Measurements from ENCODE around the gene USP6.
"Not testable (repeated sequence)": the region's sequence is repeated elsewhere in the genome, so short reads cannot be mapped to it uniquely, and the experiment has no call there.

USP6 gene

GRCh38 chr17:5115673-5116651 lies at the start of gene USP6:
TSS of gene USP6 (plus strand) at chr17:5116032. CDS start at chr17:5130368, 14,336 bp downstream.
- no peak for DNase-seq

GRCh38 chr17:5068236-5068635 lies 47.6 kb upstream of the USP6 start:
- DNase-seq, result no peak

- no peak for DNase-seq
Observed at GRCh38 chr17:5069724-5070123, 46.1 kb upstream of the USP6 start.

DNA sequence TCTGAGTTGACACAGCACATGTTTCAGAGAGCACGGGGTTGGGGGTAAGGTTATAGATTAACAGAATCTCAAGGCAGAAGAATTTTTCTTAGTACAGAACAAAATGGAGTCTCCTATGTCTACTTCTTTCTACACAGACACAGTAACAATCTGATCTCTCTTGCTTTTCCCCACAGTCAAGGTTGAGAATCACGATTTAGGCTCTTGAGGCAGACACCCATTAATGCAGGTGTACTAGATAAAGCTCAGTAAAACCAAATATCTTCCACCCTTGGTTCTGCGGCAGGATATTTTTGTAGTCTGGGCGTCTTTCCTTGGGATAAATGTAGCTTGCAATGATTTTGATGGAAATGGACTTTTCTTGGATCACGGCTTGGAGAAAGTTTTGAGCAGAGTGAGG lies 40.4 kb upstream of the USP6 start:
- DNase-seq, result not testable (repeated sequence)

- not testable (repeated sequence) for DNase-seq
Observed at GRCh38 chr17:5077275-5077674, 38.6 kb upstream of the USP6 start.

GRCh38 chr17:5077781-5078105 lies 38.1 kb upstream of the USP6 start:
- no peak for DNase-seq

DNA sequence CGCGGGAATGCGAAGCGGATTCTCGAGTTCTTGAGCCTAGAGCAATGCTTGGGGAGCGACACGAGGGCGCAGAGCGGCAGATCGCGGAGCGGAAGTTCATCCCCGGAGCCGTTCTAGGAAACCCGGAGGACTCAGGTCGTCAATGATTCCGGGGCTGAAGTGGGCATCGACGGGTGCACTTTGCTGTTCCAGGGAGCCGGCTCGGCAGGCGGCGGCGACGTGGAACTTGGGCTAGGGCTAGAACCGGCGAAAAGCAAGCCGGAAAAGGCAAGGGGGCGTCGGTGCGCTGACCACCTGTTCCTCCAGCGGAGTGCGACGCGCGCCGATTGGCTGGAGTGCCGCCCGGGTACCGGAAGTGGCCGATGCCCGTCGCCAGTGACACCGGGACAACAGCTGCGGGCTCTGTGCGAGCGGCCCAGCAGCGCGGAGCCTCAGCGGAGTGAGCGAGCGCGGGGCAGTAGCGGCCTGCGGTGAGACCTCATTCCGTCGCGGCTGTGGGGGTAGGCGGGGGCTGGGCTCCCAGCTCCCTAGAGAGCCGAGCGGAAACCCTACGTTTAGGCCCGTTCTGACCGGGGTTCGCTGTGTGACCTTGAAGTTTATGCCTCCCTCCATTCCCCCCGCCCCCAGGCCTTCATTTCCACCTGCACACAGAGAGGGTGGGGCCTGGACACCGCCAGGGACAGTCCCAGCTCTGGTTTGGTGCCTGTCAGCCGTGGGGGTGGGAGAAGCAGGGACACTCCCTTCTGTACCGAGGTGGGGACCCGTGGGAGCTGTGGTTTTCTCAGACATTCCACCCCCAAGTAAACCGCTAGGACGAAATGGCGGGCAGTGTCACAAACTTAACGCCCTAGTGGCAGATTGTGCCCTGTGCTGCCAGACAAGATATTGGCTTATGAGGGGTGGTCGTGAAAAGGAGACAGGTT lies 37.5 kb upstream of the USP6 start, which contains the start of gene ZFP3:
Gene ZFP3, plus strand, starts transcription at position 362 of the 923 bp plus-strand sequence. CDS start 13,038 bp downstream, outside the sequence.
- peak; percentile 71 for DNase-seq

DNA sequence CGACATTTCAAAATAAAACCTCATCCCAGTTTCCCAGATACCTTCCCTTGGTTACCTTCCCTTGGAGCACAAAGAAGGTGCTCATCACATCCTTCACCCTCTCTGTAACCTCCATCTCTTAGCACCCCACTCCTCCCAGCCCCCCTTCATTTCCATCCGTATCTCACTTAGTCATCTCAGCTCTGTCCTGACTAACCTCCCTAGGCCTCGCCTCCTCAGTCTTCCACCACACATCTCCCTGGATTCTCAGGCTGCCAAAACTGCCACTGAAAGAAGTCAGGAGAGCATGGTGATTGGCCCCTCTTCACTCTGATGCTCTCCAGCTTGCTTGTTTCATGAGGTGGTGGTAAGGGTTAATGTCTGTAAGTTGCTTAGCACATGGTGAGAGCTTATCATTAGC lies 35.2 kb upstream of the USP6 start:
- DNase-seq, result no peak

DNA sequence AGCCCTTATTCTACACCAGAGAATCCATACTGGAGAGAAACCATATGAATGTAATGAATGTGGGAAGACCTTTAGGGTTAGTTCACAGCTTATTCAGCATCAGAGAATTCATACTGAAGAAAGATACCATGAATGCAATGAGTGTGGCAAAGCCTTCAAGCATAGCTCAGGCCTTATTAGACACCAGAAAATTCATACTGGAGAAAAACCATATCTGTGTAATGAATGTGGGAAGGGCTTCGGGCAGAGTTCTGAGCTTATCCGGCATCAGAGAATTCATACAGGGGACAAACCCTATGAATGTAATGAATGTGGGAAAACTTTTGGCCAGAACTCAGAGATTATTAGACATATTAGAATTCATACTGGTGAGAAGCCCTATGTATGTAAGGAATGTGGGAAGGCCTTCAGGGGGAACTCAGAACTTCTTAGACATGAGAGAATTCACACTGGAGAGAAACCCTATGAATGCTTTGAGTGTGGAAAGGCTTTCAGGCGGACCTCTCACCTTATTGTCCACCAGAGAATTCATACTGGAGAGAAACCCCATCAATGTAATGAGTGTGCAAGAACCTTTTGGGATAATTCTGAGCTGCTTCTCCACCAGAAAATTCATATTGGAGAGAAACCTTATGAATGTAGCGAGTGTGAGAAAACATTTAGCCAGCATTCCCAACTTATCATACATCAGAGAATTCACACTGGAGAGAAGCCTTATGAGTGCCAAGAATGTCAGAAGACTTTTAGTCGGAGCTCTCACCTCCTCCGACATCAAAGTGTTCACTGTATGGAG lies 23.4 kb upstream of the USP6 start:
- DNase-seq, result no peak

DNA sequence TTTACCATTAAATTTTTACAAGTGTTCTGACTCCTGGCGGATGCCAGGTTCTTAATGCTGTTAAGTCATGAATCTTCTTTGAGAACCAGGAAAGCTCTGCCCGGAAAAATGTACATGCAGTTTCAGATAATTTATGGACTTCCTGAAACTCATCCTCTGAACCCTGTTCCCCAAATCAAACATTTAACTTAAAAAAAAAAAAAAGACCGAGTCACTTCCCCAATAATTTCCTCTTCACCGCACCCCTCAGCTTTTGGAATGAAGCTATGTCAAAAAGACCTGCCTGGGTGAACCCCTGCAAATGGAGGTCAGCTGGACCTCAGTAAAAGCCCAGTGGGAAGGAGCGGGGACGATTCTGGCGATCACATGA lies 19.1 kb upstream of the USP6 start:
- DNase-seq, result no peak

DNA sequence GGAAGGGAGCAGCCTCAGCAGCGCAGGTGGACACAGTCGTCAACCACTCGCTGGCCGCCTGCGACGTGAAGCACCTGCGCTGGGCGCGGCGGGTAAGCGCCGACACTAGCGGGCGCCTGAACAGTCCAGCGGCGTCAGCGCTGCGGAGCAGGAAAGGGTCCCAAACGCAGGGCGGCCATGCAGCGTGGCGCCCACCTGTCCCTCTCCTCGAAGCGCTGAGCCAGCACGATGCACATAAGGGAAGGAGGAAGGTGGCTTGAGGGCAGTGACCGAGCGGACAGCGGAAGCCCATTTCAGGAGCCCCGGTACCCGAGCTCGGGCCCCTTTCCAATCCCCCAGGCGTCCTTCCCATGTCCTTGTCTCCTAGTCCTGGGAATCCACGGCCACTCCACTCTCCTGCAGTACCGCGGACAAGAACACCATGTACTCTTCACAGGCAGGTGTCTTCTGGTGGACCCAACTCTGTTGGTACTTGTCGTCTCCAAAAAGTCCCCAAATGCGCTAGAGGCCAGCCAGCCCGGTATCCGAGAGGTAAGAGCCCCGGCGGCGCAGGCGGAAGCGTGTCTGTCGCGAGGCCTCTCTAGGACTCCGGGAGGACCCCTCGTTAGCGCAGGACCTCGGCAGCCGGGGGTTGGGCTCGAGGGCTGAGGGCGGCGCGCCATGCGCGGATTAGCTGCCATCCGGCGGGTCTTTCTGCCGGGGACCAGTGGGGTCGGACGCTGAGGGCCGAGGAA lies 18.6 kb upstream of the USP6 start:
- DNase-seq, result no peak

- DNase-seq, result no peak
Observed at GRCh38 chr17:5099271-5099670, 16.6 kb upstream of the USP6 start.

DNA sequence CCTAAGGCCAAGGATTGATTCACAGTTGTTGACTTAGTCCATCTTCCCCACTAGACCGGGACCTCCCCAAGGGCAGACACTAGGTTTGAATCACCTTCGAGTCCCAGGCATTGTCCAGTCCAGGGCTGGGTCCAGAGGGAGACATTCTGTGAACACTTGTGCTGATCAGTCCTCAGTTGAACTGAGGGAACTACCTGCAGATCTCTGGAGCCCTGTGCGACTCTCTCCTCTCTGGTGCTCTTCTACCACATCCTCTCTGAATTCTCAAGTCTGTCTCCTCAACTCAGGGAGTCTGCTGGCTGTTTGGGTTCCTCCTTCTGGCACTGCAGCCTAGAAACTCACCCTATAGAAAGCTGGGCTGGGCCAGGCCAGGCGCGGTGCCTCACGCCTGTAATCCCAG lies 15.0 kb upstream of the USP6 start:
- no peak for DNase-seq

DNA sequence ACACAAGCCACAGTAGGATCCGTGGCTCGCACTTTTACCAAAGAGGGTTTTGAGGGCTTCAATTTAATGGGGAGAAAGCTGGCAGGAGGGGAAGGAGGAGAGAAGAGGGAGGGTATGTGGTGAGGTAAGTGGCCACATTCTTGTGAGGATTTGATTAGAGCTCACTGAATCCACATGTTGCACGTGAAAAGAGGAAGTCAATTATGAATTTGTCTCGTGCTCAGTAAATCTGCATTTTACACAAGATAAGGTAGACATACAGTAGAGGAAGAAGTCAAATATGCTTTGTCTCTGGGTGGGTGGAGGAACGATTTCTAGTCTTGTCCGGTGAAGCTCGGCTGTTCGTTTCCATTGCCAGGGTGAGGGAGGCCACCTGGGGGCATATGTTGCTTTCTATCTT lies 5.0 kb upstream of the USP6 start:
- DNase-seq, result no peak

DNA sequence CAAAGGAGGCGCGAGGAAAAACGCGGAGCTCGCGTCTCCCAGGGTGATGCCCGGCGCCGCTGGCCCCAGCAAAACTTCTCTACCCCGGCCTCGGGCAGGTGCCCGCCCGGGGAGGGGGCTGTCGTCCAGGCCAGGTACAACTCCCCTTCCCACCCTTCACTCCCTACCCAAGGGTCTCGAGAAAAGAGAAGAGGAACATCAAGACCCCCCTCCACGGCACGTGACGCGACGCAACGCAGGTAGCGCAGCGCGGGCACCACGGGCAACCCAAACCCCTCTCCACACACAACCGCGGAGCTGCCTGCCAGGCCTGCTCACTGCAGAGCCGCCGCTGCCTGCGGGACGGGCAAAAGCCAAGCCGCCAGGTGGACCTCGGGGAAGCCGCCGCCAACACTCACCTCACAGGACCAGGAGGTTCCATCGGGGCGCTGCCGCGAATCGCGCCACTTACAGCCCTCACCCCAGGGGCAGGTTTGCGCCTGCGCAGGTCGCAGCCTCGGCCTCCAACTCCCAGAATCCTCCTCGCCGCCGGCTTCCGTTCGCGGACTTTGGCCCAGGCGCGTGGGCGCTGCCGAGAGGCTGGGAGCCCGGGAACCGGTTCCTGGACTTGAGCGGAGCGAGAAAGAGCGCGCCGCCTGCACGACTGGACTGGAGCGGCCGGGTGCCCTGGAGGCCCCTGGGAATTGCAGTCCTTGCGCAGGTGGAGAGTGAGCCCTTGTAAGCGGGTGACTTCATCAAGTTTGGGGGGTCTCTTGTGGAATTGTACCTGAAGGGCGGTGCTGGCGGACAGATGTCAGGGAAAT lies 4.2 kb upstream of the USP6 start, which contains the start of gene ZNF232:
Gene ZNF232, minus strand, starts transcription at position 477 of the 803 bp plus-strand sequence. Its CDS starts 56 bp downstream, at position 421.
- peak; percentile 96 for DNase-seq

DNA sequence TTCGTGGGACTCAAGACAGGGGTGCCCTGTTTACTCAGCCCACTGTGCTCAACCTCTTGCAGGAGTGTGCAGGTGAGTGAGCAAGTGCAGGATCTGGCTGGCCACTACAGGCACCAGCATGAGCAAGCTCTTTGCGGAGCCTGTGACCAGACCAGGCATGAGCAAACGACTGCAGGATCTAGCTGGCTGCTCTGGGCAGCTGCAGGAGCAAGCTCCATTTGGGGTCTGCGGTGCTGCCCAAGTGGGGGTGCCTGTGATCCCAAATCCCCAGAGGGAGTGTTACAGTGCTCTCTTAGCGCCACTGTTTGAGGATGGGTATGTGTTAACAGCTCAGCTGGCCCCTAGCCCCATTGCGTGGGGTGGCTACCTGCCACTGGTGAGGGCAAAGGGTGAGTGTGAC lies 2.4 kb downstream of the USP6 start:
- no peak for DNase-seq

- DNase-seq, result no peak
Observed at GRCh38 chr17:5120036-5120435, 4.2 kb downstream of the USP6 start.

DNA sequence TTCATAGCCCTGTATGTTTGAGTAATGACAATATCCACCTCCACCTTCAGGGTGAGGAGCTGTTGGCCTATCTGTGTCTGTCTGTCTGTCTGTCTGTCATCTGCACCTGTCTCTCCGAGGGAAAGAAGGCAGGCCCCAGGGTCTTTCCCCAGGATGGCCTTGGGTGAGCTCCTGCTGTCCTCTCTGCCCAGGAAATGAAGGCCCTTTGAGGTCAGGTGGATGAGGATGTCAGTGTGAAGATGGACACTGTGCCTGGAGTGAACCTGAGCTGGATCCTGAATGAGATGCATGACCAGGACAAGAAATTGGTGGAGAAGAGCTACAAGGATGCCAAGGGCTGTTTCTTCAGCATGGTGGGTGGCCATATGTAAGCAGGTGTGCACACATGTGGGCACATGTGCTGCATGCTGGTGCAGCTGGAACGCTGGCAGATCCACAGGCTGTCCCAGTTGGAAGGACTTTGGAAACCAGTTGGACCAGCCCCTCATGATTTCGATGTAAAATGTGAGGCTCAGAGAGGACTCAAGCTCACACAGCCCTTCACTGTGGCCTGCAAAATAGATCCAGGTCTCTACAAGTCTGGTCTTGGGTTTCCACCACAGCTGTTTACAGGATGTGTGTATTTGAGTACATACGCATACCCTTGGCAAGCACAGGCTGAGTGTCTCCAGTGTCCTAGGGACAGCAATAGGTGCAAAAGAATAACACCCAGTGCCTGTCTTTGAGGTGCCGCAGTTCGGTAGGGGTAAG lies 4.8 kb downstream of the USP6 start:
- not testable (repeated sequence) for DNase-seq

GRCh38 chr17:5121186-5121841 lies 5.5 kb downstream of the USP6 start:
- no peak for DNase-seq

- not testable (repeated sequence) for DNase-seq
Observed at GRCh38 chr17:5122056-5122455, 6.2 kb downstream of the USP6 start.
